H9 (cell line): ENCODE data around the gene DCTN3. TPM values are rescaled to one million over a fixed set of nuclear protein-coding genes. Genes with fewer than 3 reads are reported as not detected.
A peak's percentile ranks its signal among the peaks of the same experiment; 100 is the strongest.

Source experiments
- DNase-seq: peaks from one replicate; pipeline ENCODE4 v3.0.0-alpha.2; 2017
- H2AFZ ChIP-seq: one replicate; pipeline ENCODE4 v1.6.1; 2013; ENCODE audit warnings: mild to moderate bottlenecking, low read length, control low read depth, moderate library complexity
- H2AK5ac ChIP-seq: 2 replicates; pipeline ENCODE4 v1.6.1; 2013; ENCODE audit warnings: low read length, control low read depth, mixed read lengths; ENCODE audit not compliant: insufficient read length
- H2BK120ac ChIP-seq: one replicate; pipeline ENCODE4 v1.6.1; 2013; ENCODE audit warnings: low read depth, mild to moderate bottlenecking, low read length, control low read depth, inconsistent platforms; ENCODE audit not compliant: poor library complexity, severe bottlenecking
- H2BK12ac ChIP-seq: 2 replicates; pipeline ENCODE4 v1.6.1; 2013; ENCODE audit warnings: low read length, control low read depth, mixed read lengths, low read depth; ENCODE audit not compliant: insufficient read length
- H2BK15ac ChIP-seq: 2 replicates; pipeline ENCODE4 v1.6.1; 2013; ENCODE audit warnings: low read depth, low read length, control low read depth
- H2BK20ac ChIP-seq: one replicate; pipeline ENCODE4 v1.6.1; 2013; ENCODE audit warnings: low read depth, mild to moderate bottlenecking, low read length, control low read depth, inconsistent platforms; ENCODE audit not compliant: poor library complexity, severe bottlenecking
- H2BK5ac ChIP-seq: 2 replicates; pipeline ENCODE4 v1.6.1; 2013; ENCODE audit warnings: low read length, control low read depth, mixed read lengths; ENCODE audit not compliant: insufficient read length
- H3K14ac ChIP-seq: 2 replicates; pipeline ENCODE4 v1.6.1; 2013; ENCODE audit warnings: low read length, control low read depth; ENCODE audit not compliant: insufficient read depth
- H3K18ac ChIP-seq: 2 replicates; pipeline ENCODE4 v1.6.1; 2013; ENCODE audit warnings: low read depth, mild to moderate bottlenecking, mixed read lengths, low read length, control low read depth; ENCODE audit not compliant: insufficient read length
- H3K23ac ChIP-seq: 2 replicates; pipeline ENCODE4 v1.6.1; 2013; ENCODE audit warnings: low read length, control low read depth, mixed read lengths, low read depth; ENCODE audit not compliant: insufficient read length
- H3K23me2 ChIP-seq: 2 replicates; pipeline ENCODE4 v1.6.1; 2013; ENCODE audit warnings: low read depth, mild to moderate bottlenecking, mixed read lengths, low read length, control low read depth; ENCODE audit not compliant: insufficient read length, poor library complexity, severe bottlenecking
- H3K27ac ChIP-seq: 2 replicates; pipeline ENCODE4 v1.5.1; 2013; ENCODE audit warnings: low read length, control low read depth, mixed read lengths, low read depth; ENCODE audit not compliant: insufficient read length
- H3K27me3 ChIP-seq: 2 replicates; pipeline ENCODE4 v1.6.1; 2013; ENCODE audit warnings: low read length, control low read depth, inconsistent platforms; ENCODE audit not compliant: insufficient read depth
- H3K4ac ChIP-seq: 2 replicates; pipeline ENCODE4 v1.6.1; 2013; ENCODE audit warnings: low read depth, mild to moderate bottlenecking, control low read depth, inconsistent platforms, low read length, moderate library complexity
- H3K4me1 ChIP-seq: 2 replicates; pipeline ENCODE4 v1.6.1; 2013; ENCODE audit warnings: low read length, control low read depth, inconsistent platforms; ENCODE audit not compliant: insufficient read depth
- H3K4me2 ChIP-seq: 2 replicates; pipeline ENCODE4 v1.6.1; 2013; ENCODE audit warnings: low read length, control low read depth, mixed read lengths; ENCODE audit not compliant: insufficient read length, insufficient read depth
- H3K56ac ChIP-seq: 2 replicates; pipeline ENCODE4 v1.6.1; 2013; ENCODE audit warnings: low read depth, mild to moderate bottlenecking, mixed read lengths, low read length, control low read depth; ENCODE audit not compliant: insufficient read length
- H3K79me1 ChIP-seq: 2 replicates; pipeline ENCODE4 v1.6.1; 2013; ENCODE audit warnings: low read depth, mild to moderate bottlenecking, moderate library complexity, low read length, control low read depth, inconsistent platforms; ENCODE audit not compliant: insufficient read depth, poor library complexity, severe bottlenecking
- H3K79me2 ChIP-seq: 2 replicates; pipeline ENCODE4 v1.6.1; 2013; ENCODE audit warnings: low read length, control low read depth, inconsistent platforms; ENCODE audit not compliant: insufficient read depth
- H3K9ac ChIP-seq: 2 replicates; pipeline ENCODE4 v1.6.1; 2013; ENCODE audit warnings: low read length, control low read depth, mixed read lengths; ENCODE audit not compliant: insufficient read length; ENCODE audit errors: extremely low read depth
- H3K9me3 ChIP-seq: one replicate; pipeline ENCODE4 v1.6.1; 2013; ENCODE audit warnings: low read depth, low read length, inconsistent platforms; ENCODE audit not compliant: control insufficient read depth
- H3T11ph ChIP-seq: one replicate; pipeline ENCODE4 v1.6.1; 2013; ENCODE audit warnings: mild to moderate bottlenecking, low read length, control low read depth, inconsistent platforms
- H4K20me1 ChIP-seq: one replicate; pipeline ENCODE4 v1.6.1; 2013; ENCODE audit not compliant: control insufficient read depth, insufficient read length, insufficient read depth
- H4K5ac ChIP-seq: 2 replicates; pipeline ENCODE4 v1.6.1; 2013; ENCODE audit warnings: low read depth, mild to moderate bottlenecking, mixed read lengths, low read length, control low read depth; ENCODE audit not compliant: insufficient read length
- H4K8ac ChIP-seq: replicated peaks from 2 replicates; pipeline ENCODE4 v1.6.1; 2013; ENCODE audit warnings: low read length, control low read depth, mixed read lengths, low read depth; ENCODE audit not compliant: insufficient read length
- H4K91ac ChIP-seq: 2 replicates; pipeline ENCODE4 v1.6.1; 2013; ENCODE audit warnings: low read depth, mild to moderate bottlenecking, moderate library complexity, mixed read lengths, low read length, control low read depth; ENCODE audit not compliant: insufficient read length
- H3K27ac Mint-ChIP-seq, 3 experiments: 2 replicates in 2 of 3; 3 replicates in 1 of 3; pipeline ENCODE4 v1.8.0; 2020 to 2021; ENCODE audit warnings: mixed read lengths in 3 of 3, mild to moderate bottlenecking in 1 of 3, moderate library complexity in 1 of 3
- H3K27me3 Mint-ChIP-seq: 2 replicates; pipeline ENCODE4 v1.8.0; 2021; ENCODE audit warnings: low read depth, mild to moderate bottlenecking, moderate library complexity, mixed read lengths
- H3K36me3 Mint-ChIP-seq, 3 experiments: 2 replicates in 2 of 3; 3 replicates in 1 of 3; pipeline ENCODE4 v1.8.0; 2020 to 2021; ENCODE audit warnings: low read depth in 3 of 3, mixed read lengths in 3 of 3; ENCODE audit not compliant: insufficient read depth in 1 of 3
- H3K4me1 Mint-ChIP-seq, 2 experiments: 2 replicates each; pipeline ENCODE4 v1.8.0; 2020; ENCODE audit warnings: mixed read lengths in 2 of 2
- H3K4me3 Mint-ChIP-seq, 2 experiments: 2 replicates in 1 of 2; 3 replicates in 1 of 2; pipeline ENCODE4 v1.8.0; 2020 to 2021; ENCODE audit warnings: mild to moderate bottlenecking in 2 of 2, mixed read lengths in 2 of 2, moderate library complexity in 1 of 2
- H3K9me3 Mint-ChIP-seq, 2 experiments: 2 replicates in 1 of 2; 3 replicates in 1 of 2; pipeline ENCODE4 v1.8.0; 2020; ENCODE audit warnings: mild to moderate bottlenecking in 2 of 2, mixed read lengths in 2 of 2, moderate library complexity in 1 of 2
- CTCF ChIP-seq: fragments of 200-600 bp; sonication (generic); conservative IDR thresholded peaks from 3 replicates; pipeline ENCODE4 v1.8.0; 2021; ENCODE audit warnings: antibody characterized with exemption, mild to moderate bottlenecking
- WGBS: extraction: QIAGEN DNeasy Blood & Tissue Kit; methylation state at CpG from one replicate; pipeline ENCODE4 v1.1.7; 2013; ENCODE audit warnings: missing lambda C conversion rate, low lambda C conversion rate, mixed read lengths; ENCODE audit not compliant: insufficient read length; ENCODE audit errors: extremely low coverage; 5-methylcytosine and 5-hydroxymethylcytosine counted together
- total RNA-seq: library from RNA; stranded (reverse); gene quantifications from 2 replicates; pipeline ENCODE4 v1.2.1, GENCODE V29; 2021

Gene DCTN3
- total RNA-seq, 1 experiment from 2014 or later, result 40.0 TPM

- Histone ChIP-seq H3K4me2 (peak overlapping the region; percentile 53), H3K9ac (no peak overlapping the region), H4K91ac (no peak overlapping the region), H3K27me3 (peaks cover 87% of the 10 kb centered on the region), H4K20me1 (peaks cover 7% of the 10 kb centered on the region), H2BK12ac (no peak overlapping the region), H2BK5ac (no peak overlapping the region), H2BK120ac (no peak overlapping the region), H3K18ac (no peak overlapping the region), H3K4ac (no peak overlapping the region), H3K4me1 (peaks cover 12% of the 10 kb centered on the region; the same call in 1 of the 2 replicates), H2BK15ac (no peak overlapping the region), H2AFZ (no peak overlapping the region), H3K27ac (no peak overlapping the region), H2AK5ac (no peak overlapping the region), H3K14ac (no peak overlapping the region; the same call in 1 of the 2 replicates), H3K79me1 (no peaks in the 10 kb centered on the region), H3K9me3 (no peaks in the 10 kb centered on the region), H4K5ac (no peak overlapping the region), H3K79me2 (no peaks in the 10 kb centered on the region), H3K23me2 (peaks cover 21% of the 10 kb centered on the region), H3K23ac (no peak overlapping the region), H2BK20ac (no peak overlapping the region), H3T11ph (no peak overlapping the region), H4K8ac (no peak overlapping the region), H3K56ac (no peak overlapping the region)
- Mint-ChIP-seq H3K36me3 (peaks cover 0 to 2% (median 0%) of the 10 kb centered on the region in 3 experiments; a peak in 1 of 7 replicates), H3K27ac (no peak overlapping the region), H3K4me3 (peak overlapping the region; percentile 59 to 83), H3K9me3 (no peaks in the 10 kb centered on the region; a peak in 2 of 5 replicates), H3K4me1 (peaks cover 40 to 52% of the 10 kb centered on the region in 2 experiments), H3K27me3 (peaks cover 100% of the 10 kb centered on the region)
- DNase-seq, result no peak
- WGBS, result no CpG with 5 or more reads among the region's 86 CpGs
- no peak for TF ChIP-seq CTCF
These were observed 31.3 kb downstream of the DCTN3 start for GRCh38 chr9:34588671-34589635.
